Transverse colon (tissue), 4 donors: ENCODE results near the gene GNG10. TPM values are rescaled to one million over a fixed set of nuclear protein-coding genes. Genes with fewer than 3 reads are reported as not detected.
"Not testable (repeated sequence)": the region's sequence is repeated elsewhere in the genome, so short reads cannot be mapped to it uniquely, and the experiment has no call there.

Experiments
- DNase-seq: peaks from one replicate; pipeline ENCODE4 v3.0.0-alpha.2; 2019
- H3K27ac ChIP-seq, 4 donors: fragments of 200-600 bp; sonication (generic); 2 replicates each; pipeline ENCODE4 v1.5.1; 2016 to 2018; ENCODE audit warnings: inconsistent platforms in 4 of 4
- H3K27me3 ChIP-seq: fragments of 200-600 bp; sonication (generic); 2 replicates; pipeline ENCODE4 v1.5.1; 2017; ENCODE audit warnings: inconsistent platforms
- H3K36me3 ChIP-seq, 4 donors: fragments of 200-600 bp; sonication (generic); 2 replicates each; pipeline ENCODE4 v1.5.1; 2017 to 2019; ENCODE audit warnings: inconsistent platforms in 4 of 4
- H3K4me1 ChIP-seq, 4 donors: fragments of 200-600 bp; sonication (generic); 2 replicates each; pipeline ENCODE4 v1.5.1; 2017 to 2020; ENCODE audit warnings: inconsistent platforms in 4 of 4
- H3K4me3 ChIP-seq, 4 donors: fragments of 200-600 bp; sonication (generic); 1 replicate in 1 of 4; 2 replicates in 3 of 4; pipeline versions ENCODE4 v1.5.1 to v1.6.1; 2017 to 2019; ENCODE audit warnings: inconsistent platforms in 4 of 4
- H3K9me3 ChIP-seq, 2 donors: fragments of 200-600 bp; sonication (generic); 2 replicates each; pipeline ENCODE4 v1.5.1; 2017 to 2019; ENCODE audit warnings: inconsistent platforms in 2 of 2
- CTCF ChIP-seq, 5 experiments: fragments of 200-600 bp in 3 of 5; fragments of 450-650 bp in 2 of 5; sonication (generic) in 3 of 5; IDR thresholded peaks; 1 replicate in 2 of 5; 2 replicates in 3 of 5; pipeline ENCODE4 v1.5.1; 2016 to 2017; ENCODE audit warnings: antibody characterized with exemption in 5 of 5, inconsistent platforms in 3 of 5, mild to moderate bottlenecking in 2 of 5, moderate library complexity in 1 of 5
- EP300 ChIP-seq: sonication (generic); formaldehyde crosslinking; IDR thresholded peaks from one replicate; pipeline ENCODE4 v1.6.1; 2017; ENCODE audit warnings: antibody characterized with exemption, low read depth
- POLR2A ChIP-seq: fragments of 450-650 bp; IDR thresholded peaks from one replicate; pipeline ENCODE4 v1.6.1; 2016; ENCODE audit warnings: antibody characterized with exemption, mild to moderate bottlenecking, moderate library complexity
- POLR2AphosphoS5 ChIP-seq, 3 donors: sonication (generic); formaldehyde crosslinking; IDR thresholded peaks; one replicate each; pipeline ENCODE4 v1.6.1; 2016; ENCODE audit warnings: antibody characterized with exemption in 3 of 3
- WGBS, 2 donors: methylation state at CpG; one replicate each; pipeline ENCODE4 v1.1.5; 2018; ENCODE audit warnings: low coverage in 1 of 2; 5-methylcytosine and 5-hydroxymethylcytosine counted together
- in situ Hi-C, 4 donors: fragments of 200-750 bp; cut with MboI; loops; one replicate each; pipeline versions ENCODE4 v1.15.0 to v1.15.1; 2017; ENCODE audit warnings: low sequenced_read_pairs in 3 of 4, low pct_ligation_motif_present in 1 of 4, low pct_unique_long_range_greater_than_20kb in 1 of 4
- intact Hi-C: fragments of 100-400 bp; cut with DNase I; formaldehyde crosslinking; loops from one replicate; pipeline ENCODE4 v1.15.1; 2023; ENCODE audit warnings: low total_unique reads
- total RNA-seq, 4 donors: library from RNA; depleted of rRNA; stranded (reverse); fragments of >200 nt; gene quantifications; one replicate each; pipeline ENCODE4 v1.1.0, GENCODE V29; 2016

GNG10 gene
- total RNA-seq, 4 donors from 2014 or later, result 3.7 to 48.7 (median 30.0) TPM

GRCh38 chr9:111662576-111663300 lies 1.3 kb downstream of the GNG10 start:
- no peaks in the 10 kb centered on the region for H3K27me3 ChIP-seq
- no peak for TF ChIP-seq POLR2A
- no peak for TF ChIP-seq CTCF (IDR thresholded peaks at IDR 0.05)
- no peak for TF ChIP-seq EP300
- TF ChIP-seq POLR2AphosphoS5 (IDR thresholded peaks at IDR 0.05), result no peak
- DNase-seq, result no peak
- peak overlapping the region in 3 of 4 donors; percentile 73 to 94 (median 76) for H3K4me3 ChIP-seq
- WGBS, 2 donors, result 32 to 42% methylated on average over 7 of the region's 7 CpGs
- H3K9me3 ChIP-seq, result no peaks in the 10 kb centered on the region
- in situ Hi-C loops, result no loop called here
- intact Hi-C loops, result no loop called here
- peaks cover 3 to 19% (median 12%) of the 10 kb centered on the region in 4 donors for H3K4me1 ChIP-seq
- H3K36me3 ChIP-seq, result peaks cover 0 to 10% (median 5%) of the 10 kb centered on the region in 4 donors
- peak overlapping the region; percentile 74 to 86 (median 84) for H3K27ac ChIP-seq

GRCh38 chr9:111663301-111663823 lies 2.0 kb downstream of the GNG10 start:
- H3K4me1 ChIP-seq, result peaks cover 3 to 19% (median 12%) of the 10 kb centered on the region in 4 donors

GRCh38 chr9:111668026-111668573 lies 6.7 kb downstream of the GNG10 start:
- peaks cover 0 to 16% (median 6%) of the 10 kb centered on the region in 4 donors for H3K36me3 ChIP-seq
- no peaks in the 10 kb centered on the region for H3K27me3 ChIP-seq
- H3K9me3 ChIP-seq, result no peaks in the 10 kb centered on the region
- H3K4me1 ChIP-seq, result peaks cover 0 to 3% (median 3%) of the 10 kb centered on the region in 4 donors
- H3K4me3 ChIP-seq, result no peak overlapping the region
- intact Hi-C loops, result no loop called here
- no peak for TF ChIP-seq CTCF (IDR thresholded peaks at IDR 0.05)
- TF ChIP-seq EP300, result no peak
- TF ChIP-seq POLR2A, result no peak
- no peak for TF ChIP-seq POLR2AphosphoS5 (IDR thresholded peaks at IDR 0.05)
- in situ Hi-C loops, result no loop called here
- no peak for DNase-seq
- 95% methylated on average over 1 of the region's 1 CpG; no CpG with 5 or more reads in 1 of the 2 donors for WGBS, 2 donors
- H3K27ac ChIP-seq, result no peak overlapping the region

More at GRCh38 chr9:111663301-111663823, 2.0 kb downstream of the GNG10 start:
- no peak for TF ChIP-seq CTCF (IDR thresholded peaks at IDR 0.05)
- no peak for TF ChIP-seq POLR2AphosphoS5 (IDR thresholded peaks at IDR 0.05)
- no peak for TF ChIP-seq POLR2A
- no peak for TF ChIP-seq EP300
- Histone ChIP-seq H3K4me3 (no peak overlapping the region), H3K27ac (peak overlapping the region in 1 of 4 donors; percentile 83), H3K36me3 (peaks cover 0 to 13% (median 5%) of the 10 kb centered on the region in 4 donors), H3K27me3 (no peaks in the 10 kb centered on the region), H3K9me3 (no peaks in the 10 kb centered on the region)
- no peak for DNase-seq
- in situ Hi-C loops (no loop called here), intact Hi-C loops (no loop called here)
- WGBS, 2 donors, result 70 to 72% methylated on average over 5 of the region's 5 CpGs

GRCh38 chr9:111668601-111669000 lies 7.2 kb downstream of the GNG10 start:
- H3K4me1 ChIP-seq, intact Hi-C loops, H3K27ac ChIP-seq, H3K9me3 ChIP-seq, H3K4me3 ChIP-seq, in situ Hi-C loops, H3K27me3 ChIP-seq, DNase-seq: not testable (repeated sequence)
- H3K36me3 ChIP-seq, result peaks cover 0 to 16% (median 6%) of the 10 kb centered on the region in 4 donors
- 89 to 94% methylated on average over 5 to 11 of the region's 11 CpGs for WGBS, 2 donors
